ENCODE data around the gene GPC4. TPM values are rescaled to one million over a fixed set of nuclear protein-coding genes. Genes with fewer than 3 reads are reported as not detected.

The GPC4 gene
- total and polyA plus RNA-seq, 2 donors (not counting 1 experiment from before 2014, with no cell fraction given) = 2.8 to 3.4 TPM

GRCh38 chrX:133364865-133365264, 50.4 kb downstream of the GPC4 start:
- H3K36me3 ChIP-seq (ENCODE audit: control insufficient read depth, insufficient read depth, low read length) = no peaks in the 10 kb centered on the region
- DNase-seq (ENCODE audit: low read depth in 2 of 2) = peak in 1 of 2 donors; percentile 33
- no peaks in the 10 kb centered on the region for H3K9me3 ChIP-seq (ENCODE audit: control insufficient read depth, insufficient read depth, low read depth, low read length)
- no peaks in the 10 kb centered on the region for H3K79me2 ChIP-seq (ENCODE audit: control insufficient read depth, insufficient read depth, low read length)
- H3K9ac ChIP-seq (ENCODE audit: insufficient read depth, low read length) = no peak overlapping the region
- no peak overlapping the region for H2AFZ ChIP-seq (ENCODE audit: low read length)
- no peaks in the 10 kb centered on the region for H3K27me3 ChIP-seq (ENCODE audit: control insufficient read depth, insufficient read depth, low read length)
- no peak overlapping the region for H3K4me3 ChIP-seq (replicated peaks in 1 of 4; ENCODE audit: control extremely low read depth in 1 of 4, insufficient read depth in 1 of 4, low read depth in 3 of 4, low read length in 4 of 4)
- no peaks in the 10 kb centered on the region for H3K4me1 ChIP-seq (ENCODE audit: control insufficient read depth, extremely low read depth, insufficient read depth, low read length)
- no peaks in the 10 kb centered on the region for H4K20me1 ChIP-seq (ENCODE audit: control insufficient read depth, extremely low read depth, insufficient read depth, low read length)
- no peak overlapping the region for H3K4me2 ChIP-seq (ENCODE audit: extremely low read depth, insufficient read depth, low read length)
- no peak overlapping the region for H3K27ac ChIP-seq (ENCODE audit: insufficient read depth, low read length)
- TF ChIP-seq EZH2 (IDR thresholded peaks at IDR 0.05; ENCODE audit: low read length, missing control alignments) (no peak), CTCF (conservative IDR thresholded peaks at IDR 0.05 in 1 of 2, IDR thresholded peaks at IDR 0.05 in 1 of 2; ENCODE audit: low read depth in 1 of 2, low read length in 2 of 2) (no peak)

DNA sequence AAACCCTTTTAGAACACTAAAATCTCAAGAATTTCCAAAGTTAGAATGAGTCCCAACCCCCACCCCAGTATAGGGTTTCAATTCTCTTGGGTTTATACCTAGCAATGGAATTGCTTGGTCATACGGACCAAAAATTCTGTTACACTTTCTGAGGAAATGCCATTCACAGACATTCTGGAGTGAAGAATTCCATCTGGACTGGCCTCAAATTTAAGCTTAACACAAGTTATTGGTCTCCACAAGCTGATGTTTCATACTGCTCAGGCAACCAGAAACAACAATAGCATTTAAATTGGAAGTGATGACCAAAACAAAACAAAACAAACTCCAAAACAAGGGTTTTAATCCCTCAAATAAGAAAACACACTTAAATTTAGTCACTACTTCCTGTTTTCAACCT, 51.1 kb downstream of the GPC4 start:
- H3K4me2 ChIP-seq (ENCODE audit: extremely low read depth, insufficient read depth, low read length) = no peak overlapping the region
- H3K9me3 ChIP-seq (ENCODE audit: control insufficient read depth, insufficient read depth, low read depth, low read length) = no peaks in the 10 kb centered on the region
- no peak overlapping the region for H3K4me3 ChIP-seq (replicated peaks in 1 of 4; ENCODE audit: control extremely low read depth in 1 of 4, insufficient read depth in 1 of 4, low read depth in 3 of 4, low read length in 4 of 4)
- H3K27ac ChIP-seq (ENCODE audit: insufficient read depth, low read length) = no peak overlapping the region
- no peaks in the 10 kb centered on the region for H3K79me2 ChIP-seq (ENCODE audit: control insufficient read depth, insufficient read depth, low read length)
- no peaks in the 10 kb centered on the region for H3K27me3 ChIP-seq (ENCODE audit: control insufficient read depth, insufficient read depth, low read length)
- TF ChIP-seq EZH2 (IDR thresholded peaks at IDR 0.05; ENCODE audit: low read length, missing control alignments) = no peak
- no peak for TF ChIP-seq CTCF (conservative IDR thresholded peaks at IDR 0.05 in 1 of 2, IDR thresholded peaks at IDR 0.05 in 1 of 2; ENCODE audit: low read depth in 1 of 2, low read length in 2 of 2)
- H3K9ac ChIP-seq (ENCODE audit: insufficient read depth, low read length) = no peak overlapping the region
- H4K20me1 ChIP-seq (ENCODE audit: control insufficient read depth, extremely low read depth, insufficient read depth, low read length) = no peaks in the 10 kb centered on the region
- H3K4me1 ChIP-seq (ENCODE audit: control insufficient read depth, extremely low read depth, insufficient read depth, low read length) = no peaks in the 10 kb centered on the region
- H3K36me3 ChIP-seq (ENCODE audit: control insufficient read depth, insufficient read depth, low read length) = no peaks in the 10 kb centered on the region
- H2AFZ ChIP-seq (ENCODE audit: low read length) = no peak overlapping the region
- peak in 1 of 2 donors; percentile 39 for DNase-seq (ENCODE audit: low read depth in 2 of 2)

DNA sequence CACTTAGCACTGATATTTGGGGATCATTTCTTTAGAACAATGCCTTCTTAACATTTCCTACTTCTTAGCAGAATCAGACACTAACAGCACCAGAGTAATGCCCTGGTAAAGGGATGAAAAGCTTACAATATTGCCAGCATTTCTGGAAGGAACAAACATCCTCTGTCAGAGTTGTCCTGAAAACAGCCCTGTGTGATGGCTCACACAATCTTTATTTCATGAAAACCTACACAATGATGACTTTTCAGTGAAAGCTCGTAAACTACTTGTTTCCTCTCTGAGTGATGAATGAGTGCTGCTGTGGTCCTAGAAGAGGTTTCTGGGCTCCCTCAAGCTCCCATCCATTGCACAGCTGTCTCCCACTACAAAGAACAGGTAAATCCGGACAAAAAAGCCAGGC, 52.8 kb downstream of the GPC4 start:
- no peaks in the 10 kb centered on the region for H3K9me3 ChIP-seq (ENCODE audit: control insufficient read depth, insufficient read depth, low read depth, low read length)
- H3K27me3 ChIP-seq (ENCODE audit: control insufficient read depth, insufficient read depth, low read length) = no peaks in the 10 kb centered on the region
- H3K4me1 ChIP-seq (ENCODE audit: control insufficient read depth, extremely low read depth, insufficient read depth, low read length) = no peaks in the 10 kb centered on the region
- H3K4me3 ChIP-seq (replicated peaks in 1 of 4; ENCODE audit: control extremely low read depth in 1 of 4, insufficient read depth in 1 of 4, low read depth in 3 of 4, low read length in 4 of 4) = no peak overlapping the region
- H3K9ac ChIP-seq (ENCODE audit: insufficient read depth, low read length) = no peak overlapping the region
- DNase-seq (ENCODE audit: low read depth in 2 of 2) = no peak
- no peaks in the 10 kb centered on the region for H3K36me3 ChIP-seq (ENCODE audit: control insufficient read depth, insufficient read depth, low read length)
- TF ChIP-seq EZH2 (IDR thresholded peaks at IDR 0.05; ENCODE audit: low read length, missing control alignments) = no peak
- TF ChIP-seq CTCF (conservative IDR thresholded peaks at IDR 0.05 in 1 of 2, IDR thresholded peaks at IDR 0.05 in 1 of 2; ENCODE audit: low read depth in 1 of 2, low read length in 2 of 2) = no peak
- no peaks in the 10 kb centered on the region for H3K79me2 ChIP-seq (ENCODE audit: control insufficient read depth, insufficient read depth, low read length)
- H2AFZ ChIP-seq (ENCODE audit: low read length) = no peak overlapping the region
- no peak overlapping the region for H3K27ac ChIP-seq (ENCODE audit: insufficient read depth, low read length)
- no peak overlapping the region for H3K4me2 ChIP-seq (ENCODE audit: extremely low read depth, insufficient read depth, low read length)
- no peaks in the 10 kb centered on the region for H4K20me1 ChIP-seq (ENCODE audit: control insufficient read depth, extremely low read depth, insufficient read depth, low read length)

Measured in fibroblast of lung (primary cell).